ENCODE measurements around the gene TSPAN17.

GRCh38 chr5:176697267-176697933 lies 50.1 kb downstream of the TSPAN17 start:
- TF ChIP-seq SIN3A (IDR thresholded peaks at IDR 0.05; ENCODE audit: borderline replicate concordance, insufficient read depth, low read length) (no peak), POLR2AphosphoS5 (IDR thresholded peaks at IDR 0.05; ENCODE audit: low read depth, low read length) (no peak), REST (IDR thresholded peaks at IDR 0.05; ENCODE audit: insufficient read depth in 1 of 2, low read depth in 2 of 2, low read length in 2 of 2) (no peak), TAF1 (IDR thresholded peaks at IDR 0.05; ENCODE audit: borderline replicate concordance, insufficient read depth, low read length) (no peak)

Data from PFSK-1 (cell line).